HG02759 (cell line): Measurements from ENCODE around the gene CACNA1B.

Source experiments
- ATAC-seq: cut with Tn5 transposase; IDR thresholded peaks from one replicate; pipeline ENCODE4 v1.9.1; 2021; ENCODE audit warnings: mild to moderate bottlenecking, moderate library complexity; ENCODE audit not compliant: unreplicated experiment

Gene CACNA1B

GRCh38 chr9:137918331-137919094 is 40.9 kb downstream of the CACNA1B start:
- ATAC-seq: no peak

GRCh38 chr9:137919095-137919465 is 41.5 kb downstream of the CACNA1B start:
- no peak for ATAC-seq

- no peak for ATAC-seq
These were observed 42.1 kb downstream of the CACNA1B start for GRCh38 chr9:137919649-137920141.

- ATAC-seq: no peak
These were observed 43.2 kb downstream of the CACNA1B start for GRCh38 chr9:137920753-137921152.

- ATAC-seq: no peak
These were observed 46.6 kb downstream of the CACNA1B start for GRCh38 chr9:137924169-137924568.

GRCh38 chr9:137924761-137925369 is 47.3 kb downstream of the CACNA1B start:
- no peak for ATAC-seq

GRCh38 chr9:137943655-137944054 is 66.1 kb downstream of the CACNA1B start:
- no peak for ATAC-seq

GRCh38 chr9:137945581-137945980 is 68.0 kb downstream of the CACNA1B start:
- ATAC-seq: no peak

GRCh38 chr9:137946993-137947392 is 69.4 kb downstream of the CACNA1B start:
- no peak for ATAC-seq

- no peak for ATAC-seq
These were observed 71.1 kb downstream of the CACNA1B start for GRCh38 chr9:137948642-137949041.

- no peak for ATAC-seq
These were observed 71.7 kb downstream of the CACNA1B start for GRCh38 chr9:137949260-137949659.

- no peak for ATAC-seq
These were observed 73.5 kb downstream of the CACNA1B start for GRCh38 chr9:137951107-137951506.

GRCh38 chr9:137951597-137952490 is 74.3 kb downstream of the CACNA1B start:
- no peak for ATAC-seq

GRCh38 chr9:137952976-137953666 is 75.5 kb downstream of the CACNA1B start:
- ATAC-seq: no peak

- no peak for ATAC-seq
These were observed 76.3 kb downstream of the CACNA1B start for GRCh38 chr9:137953683-137954438.

GRCh38 chr9:137955224-137955570 is 77.6 kb downstream of the CACNA1B start:
- ATAC-seq: no peak

GRCh38 chr9:137955586-137955985 is 78.0 kb downstream of the CACNA1B start:
- no peak for ATAC-seq

GRCh38 chr9:137956039-137956438 is 78.5 kb downstream of the CACNA1B start:
- ATAC-seq: no peak

- ATAC-seq: no peak
These were observed 79.3 kb downstream of the CACNA1B start for GRCh38 chr9:137956688-137957385.
